Gastrocnemius medialis (tissue), 4 donors: ENCODE data around the gene EPHA4. TPM values are rescaled to one million over a fixed set of nuclear protein-coding genes. Genes with fewer than 3 reads are reported as not detected.

Experiments
- ATAC-seq, 2 donors: fragments of 150-250 bp; one replicate each; pipeline ENCODE4 v1.9.1; 2016
- DNase-seq, 2 donors: peaks; one replicate each; pipeline ENCODE4 v3.0.0-alpha.2; 2019
- H3K27ac ChIP-seq, 4 donors: fragments of 200-600 bp; sonication (generic); 1 replicate in 1 of 4; 2 replicates in 3 of 4; pipeline ENCODE4 v1.5.1; 2016 to 2018; ENCODE audit warnings: mild to moderate bottlenecking in 2 of 4, moderate library complexity in 1 of 4
- H3K27me3 ChIP-seq, 3 donors: fragments of 200-600 bp; sonication (generic) in 2 of 3; 1 replicate in 1 of 3; 2 replicates in 2 of 3; pipeline versions ENCODE4 v1.5.1 to v1.6.0; 2016 to 2019; ENCODE audit warnings: mild to moderate bottlenecking in 1 of 3, moderate library complexity in 1 of 3
- H3K36me3 ChIP-seq, 2 donors: fragments of 200-600 bp; sonication (generic) in 1 of 2; one replicate each; pipeline ENCODE4 v1.5.1; 2017 to 2018
- H3K4me1 ChIP-seq, 2 donors: fragments of 200-600 bp; sonication (generic) in 1 of 2; one replicate each; pipeline ENCODE4 v1.5.1; 2016 to 2017; ENCODE audit warnings: mild to moderate bottlenecking in 2 of 2
- H3K4me3 ChIP-seq, 4 donors: fragments of 200-600 bp; sonication (generic) in 3 of 4; 1 replicate in 1 of 4; 2 replicates in 3 of 4; pipeline ENCODE4 v1.5.1; 2016 to 2019; ENCODE audit warnings: mild to moderate bottlenecking in 2 of 4
- H3K9me3 ChIP-seq, 3 donors: fragments of 200-600 bp; sonication (generic) in 2 of 3; 1 replicate in 1 of 3; 2 replicates in 2 of 3; pipeline ENCODE4 v1.5.1; 2016 to 2019
- CTCF ChIP-seq, 5 experiments: fragments of 450-650 bp in 3 of 5; fragments of 200-600 bp in 2 of 5; sonication (generic) in 2 of 5; IDR thresholded peaks in 4 of 5; conservative IDR thresholded peaks in 1 of 5; 1 replicate in 4 of 5; 2 replicates in 1 of 5; pipeline ENCODE4 v1.5.1; 2016 to 2019; ENCODE audit warnings: antibody characterized with exemption in 5 of 5, mild to moderate bottlenecking in 3 of 5, moderate library complexity in 3 of 5
- POLR2A ChIP-seq, 2 donors: fragments of 450-650 bp; IDR thresholded peaks; one replicate each; pipeline ENCODE4 v1.6.1; 2017; ENCODE audit warnings: antibody characterized with exemption in 2 of 2, mild to moderate bottlenecking in 2 of 2, moderate library complexity in 2 of 2
- in situ Hi-C, 4 donors: fragments of 200-750 bp; cut with MboI; loops; one replicate each; pipeline versions ENCODE4 v1.15.0 to v1.8.0; 2017; ENCODE audit warnings: low sequenced_read_pairs in 4 of 4
- intact Hi-C: fragments of 100-400 bp; cut with DNase I; formaldehyde crosslinking; loops from one replicate; pipeline ENCODE4 v1.15.1; 2023; ENCODE audit warnings: low total_unique reads
- total RNA-seq, 4 donors: library from RNA; depleted of rRNA; stranded (reverse); fragments of >200 nt; gene quantifications; one replicate each; pipeline versions ENCODE4 v1.1.0 to v1.2.3, GENCODE V29; 2016

The EPHA4 gene
- total RNA-seq, 4 donors from 2014 or later: 6.3 to 18.8 (median 13.0) TPM

- no peaks in the 10 kb centered on the region for H3K4me1 ChIP-seq
- DNase-seq: no peak
- intact Hi-C loops: no loop called here
- no peaks in the 10 kb centered on the region for H3K36me3 ChIP-seq
- in situ Hi-C loops: no loop called here
- no peaks in the 10 kb centered on the region for H3K9me3 ChIP-seq
- H3K27ac ChIP-seq: no peak overlapping the region
- no peak overlapping the region for H3K4me3 ChIP-seq
- ATAC-seq: no peak
- no peaks in the 10 kb centered on the region for H3K27me3 ChIP-seq
- TF ChIP-seq CTCF (IDR thresholded peaks at IDR 0.05 in 4 of 5, conservative IDR thresholded peaks at IDR 0.05 in 1 of 5): no peak
Measured at GRCh38 chr2:221385716-221386115, 186.4 kb downstream of the EPHA4 start.

GRCh38 chr2:221381928-221382488 is 190.1 kb downstream of the EPHA4 start:
- Histone ChIP-seq H3K4me1 (no peaks in the 10 kb centered on the region), H3K9me3 (no peaks in the 10 kb centered on the region), H3K27me3 (no peaks in the 10 kb centered on the region), H3K4me3 (no peak overlapping the region), H3K27ac (no peak overlapping the region), H3K36me3 (no peaks in the 10 kb centered on the region)
- DNase-seq (no peak), ATAC-seq (no peak)
- in situ Hi-C loops: no loop called here
- TF ChIP-seq POLR2A (IDR thresholded peaks at IDR 0.05): no peak
- no peak for TF ChIP-seq CTCF (IDR thresholded peaks at IDR 0.05 in 4 of 5, conservative IDR thresholded peaks at IDR 0.05 in 1 of 5)
- intact Hi-C loops: no loop called here

GRCh38 chr2:221380686-221381085 is 191.4 kb downstream of the EPHA4 start:
- no peaks in the 10 kb centered on the region for H3K27me3 ChIP-seq
- DNase-seq: no peak
- no peaks in the 10 kb centered on the region for H3K36me3 ChIP-seq
- H3K4me3 ChIP-seq: no peak overlapping the region
- in situ Hi-C loops: no loop called here
- no peaks in the 10 kb centered on the region for H3K4me1 ChIP-seq
- no peak overlapping the region for H3K27ac ChIP-seq
- TF ChIP-seq CTCF (IDR thresholded peaks at IDR 0.05 in 4 of 5, conservative IDR thresholded peaks at IDR 0.05 in 1 of 5) (no peak), POLR2A (IDR thresholded peaks at IDR 0.05) (no peak)
- no peak for ATAC-seq
- intact Hi-C loops: no loop called here
- no peaks in the 10 kb centered on the region for H3K9me3 ChIP-seq

- ATAC-seq: no peak
- no peaks in the 10 kb centered on the region for H3K36me3 ChIP-seq
- no peak overlapping the region for H3K27ac ChIP-seq
- no peak for DNase-seq
- H3K4me1 ChIP-seq: no peaks in the 10 kb centered on the region
- H3K9me3 ChIP-seq: no peaks in the 10 kb centered on the region
- intact Hi-C loops (no loop called here), in situ Hi-C loops (no loop called here)
- no peak overlapping the region for H3K4me3 ChIP-seq
- TF ChIP-seq CTCF (IDR thresholded peaks at IDR 0.05 in 4 of 5, conservative IDR thresholded peaks at IDR 0.05 in 1 of 5) (no peak), POLR2A (IDR thresholded peaks at IDR 0.05) (no peak)
- H3K27me3 ChIP-seq: no peaks in the 10 kb centered on the region
Measured at GRCh38 chr2:221380062-221380461, 192.0 kb downstream of the EPHA4 start.

DNA sequence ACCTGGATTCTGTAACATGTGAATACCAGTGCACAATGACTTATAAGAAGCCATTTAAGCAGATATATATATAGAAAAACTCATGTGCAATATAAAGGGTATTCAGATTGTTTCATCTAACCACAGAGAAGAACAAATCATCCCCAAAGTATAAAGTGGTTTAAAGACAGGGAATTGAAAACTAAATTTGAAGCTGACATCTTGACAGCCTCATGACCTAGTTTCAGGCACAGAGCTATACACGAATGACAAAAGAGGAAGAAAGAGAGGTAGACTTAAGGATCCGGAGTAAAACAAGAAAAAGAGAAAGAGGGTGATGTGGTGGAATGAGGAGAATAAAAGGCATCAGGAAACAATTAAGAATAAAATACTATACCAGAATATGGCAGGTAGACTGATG is 194.5 kb downstream of the EPHA4 start:
- Histone ChIP-seq H3K9me3 (no peaks in the 10 kb centered on the region), H3K27ac (no peak overlapping the region), H3K4me1 (no peaks in the 10 kb centered on the region), H3K36me3 (no peaks in the 10 kb centered on the region), H3K27me3 (no peaks in the 10 kb centered on the region), H3K4me3 (no peak overlapping the region)
- no peak for ATAC-seq
- no peak for TF ChIP-seq CTCF (IDR thresholded peaks at IDR 0.05 in 4 of 5, conservative IDR thresholded peaks at IDR 0.05 in 1 of 5)
- TF ChIP-seq POLR2A (IDR thresholded peaks at IDR 0.05): no peak
- intact Hi-C loops (no loop called here), in situ Hi-C loops (no loop called here)
- DNase-seq: no peak
